ENCODE results near the gene CEP350.

The CEP350 gene

DNA sequence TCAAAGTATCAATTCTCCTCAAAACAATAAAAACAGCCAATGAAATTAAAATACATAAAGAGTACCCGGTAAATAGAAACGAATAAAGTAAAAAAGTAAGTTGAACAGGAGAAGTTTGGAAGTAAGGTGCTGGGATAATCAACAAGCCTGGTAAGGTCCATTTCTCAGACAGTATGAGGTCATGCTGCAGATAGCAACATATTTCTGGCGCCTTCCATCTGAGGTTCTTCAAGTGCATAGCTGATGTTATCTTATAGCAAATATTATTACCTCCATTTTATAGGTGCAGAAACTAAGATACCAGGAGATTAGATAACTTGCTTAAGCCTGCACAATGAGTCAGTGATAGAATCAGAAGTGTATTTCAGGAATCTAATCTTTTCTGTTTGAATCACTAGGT is 23.7 kb upstream of the CEP350 start:
- no peak for TF ChIP-seq CTCF (IDR thresholded peaks at IDR 0.05; ENCODE audit: borderline replicate concordance, control extremely low read depth, extremely low read depth, insufficient read depth, missing control alignments)
- in situ Hi-C loops (cut with MboI; ENCODE audit: low sequenced_read_pairs, unreplicated experiment) = no loop called here

GRCh38 chr1:179933219-179933618 is 21.4 kb upstream of the CEP350 start:
- no peak for TF ChIP-seq CTCF (IDR thresholded peaks at IDR 0.05; ENCODE audit: borderline replicate concordance, control extremely low read depth, extremely low read depth, insufficient read depth, missing control alignments)
- in situ Hi-C loops (cut with MboI; ENCODE audit: low sequenced_read_pairs, unreplicated experiment) = no loop called here
- DNase-seq (ENCODE audit: low spot score) = no peak

More for the DNA sequence above, 23.7 kb upstream of the CEP350 start:
- DNase-seq (ENCODE audit: low spot score) = no peak

GRCh38 chr1:179935909-179936496 is 18.6 kb upstream of the CEP350 start:
- no peak for TF ChIP-seq CTCF (IDR thresholded peaks at IDR 0.05; ENCODE audit: borderline replicate concordance, control extremely low read depth, extremely low read depth, insufficient read depth, missing control alignments)
- in situ Hi-C loops (cut with MboI; ENCODE audit: low sequenced_read_pairs, unreplicated experiment) = no loop called here
- DNase-seq (ENCODE audit: low spot score) = peak; percentile 44

GRCh38 chr1:179937668-179938254 is 16.8 kb upstream of the CEP350 start:
- TF ChIP-seq CTCF (IDR thresholded peaks at IDR 0.05; ENCODE audit: borderline replicate concordance, control extremely low read depth, extremely low read depth, insufficient read depth, missing control alignments) = no peak
- in situ Hi-C loops (cut with MboI; ENCODE audit: low sequenced_read_pairs, unreplicated experiment) = no loop called here
- no peak for DNase-seq (ENCODE audit: low spot score)

DNA sequence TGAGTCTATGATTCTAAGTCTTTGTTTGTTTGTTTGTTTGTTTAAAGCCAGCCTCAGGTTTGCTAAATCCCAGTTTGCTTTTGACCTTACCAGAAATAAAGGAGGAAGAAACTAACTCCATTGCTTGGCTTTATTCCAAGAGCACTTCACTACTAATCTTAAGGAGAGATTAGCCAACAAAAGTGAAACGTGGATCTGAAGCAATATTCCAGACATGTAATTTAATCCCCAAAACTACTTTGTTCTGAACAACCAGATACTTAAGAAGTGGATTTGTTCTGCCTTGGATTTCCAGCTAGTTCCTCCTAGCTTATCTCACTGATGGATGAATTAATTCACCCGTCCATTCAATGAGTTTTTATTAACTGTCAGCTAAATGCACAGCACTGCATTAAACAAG is 15.9 kb upstream of the CEP350 start:
- in situ Hi-C loops (cut with MboI; ENCODE audit: low sequenced_read_pairs, unreplicated experiment) = no loop called here
- DNase-seq (ENCODE audit: low spot score) = no peak

GRCh38 chr1:179939941-179940340 is 14.7 kb upstream of the CEP350 start:
- TF ChIP-seq CTCF (IDR thresholded peaks at IDR 0.05; ENCODE audit: borderline replicate concordance, control extremely low read depth, extremely low read depth, insufficient read depth, missing control alignments) = no peak
- in situ Hi-C loops (cut with MboI; ENCODE audit: low sequenced_read_pairs, unreplicated experiment) = no loop called here
- no peak for DNase-seq (ENCODE audit: low spot score)

More for the DNA sequence above, 15.9 kb upstream of the CEP350 start:
- TF ChIP-seq CTCF (IDR thresholded peaks at IDR 0.05; ENCODE audit: borderline replicate concordance, control extremely low read depth, extremely low read depth, insufficient read depth, missing control alignments) = no peak
